MCF 10A (cell line): ENCODE results near the gene ADAMTSL4. TPM values are rescaled to one million over a fixed set of nuclear protein-coding genes. Genes with fewer than 3 reads are reported as not detected.

Source experiments
- BruUV-seq: library from RNA; stranded (reverse); fragments of 400-500 nt; replicated peaks from 2 replicates; lab custom pipeline; 2021; lab: Mats Ljungman, UMichigan
- CTCF ChIA-PET: fragments of 300-600 bp; sonication (Branson Sonifier 250); formaldehyde crosslinking; extraction: SDS; loops from one replicate; lab custom pipeline; 2021; ENCODE audit warnings: antibody characterized with exemption, inconsistent platforms; lab: Yijun Ruan, JAX
- POLR2A ChIA-PET: fragments of 300-600, 350-650 bp; sonication (Branson Sonifier 250); formaldehyde crosslinking; extraction: SDS; loops from one replicate; lab custom pipeline; 2020; ENCODE audit warnings: antibody characterized with exemption, inconsistent platforms; lab: Yijun Ruan, JAX
- DNase-seq: peaks from one replicate; pipeline ENCODE4 v3.0.0-alpha.2; 2018; ENCODE audit not compliant: unreplicated experiment
- H3K27ac Mint-ChIP-seq: one replicate; pipeline ENCODE4 v1.8.0; 2022; ENCODE audit warnings: mild to moderate bottlenecking, low read depth, mixed read lengths; ENCODE audit not compliant: unreplicated experiment
- H3K27me3 Mint-ChIP-seq: one replicate; pipeline ENCODE4 v1.8.0; 2022; ENCODE audit warnings: mixed read lengths; ENCODE audit not compliant: insufficient read depth, unreplicated experiment
- H3K36me3 Mint-ChIP-seq: one replicate; pipeline ENCODE4 v1.8.0; 2022; ENCODE audit warnings: mild to moderate bottlenecking, moderate library complexity, mixed read lengths; ENCODE audit not compliant: insufficient read depth, unreplicated experiment
- H3K4me1 Mint-ChIP-seq: one replicate; pipeline ENCODE4 v1.8.0; 2022; ENCODE audit warnings: mixed read lengths; ENCODE audit not compliant: insufficient read depth, unreplicated experiment
- H3K4me3 Mint-ChIP-seq: one replicate; pipeline ENCODE4 v1.8.0; 2022; ENCODE audit warnings: mild to moderate bottlenecking, moderate library complexity, mixed read lengths; ENCODE audit not compliant: unreplicated experiment
- H3K9me3 Mint-ChIP-seq: one replicate; pipeline ENCODE4 v1.8.0; 2022; ENCODE audit warnings: mixed read lengths; ENCODE audit not compliant: unreplicated experiment
- CTCF ChIP-seq: fragments of 200-600 bp; IDR thresholded peaks from one replicate; pipeline ENCODE4 v1.8.0; 2022; ENCODE audit warnings: antibody characterized with exemption, mild to moderate bottlenecking; ENCODE audit not compliant: unreplicated experiment
- intact Hi-C: fragments of 100-400 bp; cut with micrococcal nuclease; formaldehyde crosslinking; loops from 2 replicates; pipeline ENCODE4 v1.14.1; 2022
- total RNA-seq: library from RNA; stranded (reverse); gene quantifications from 2 replicates; pipeline ENCODE4 v1.2.3, GENCODE V29; 2022

Gene ADAMTSL4
- total RNA-seq, 1 experiment from 2014 or later: 9.6 TPM

GRCh38 chr1:150549496-150550221 lies 451 bp downstream of the ADAMTSL4 start:
- CTCF ChIA-PET: interaction anchor here (0.6 to 5.9 kb wide), 8 partner anchors 11 to 429 kb away, joined by 3 to 77 read pairs (median 4); no protein-coding TSS in a partner anchor
- POLR2A ChIA-PET: interaction anchor here (1.0 to 27.7 kb wide), 9 partner anchors 13 to 294 kb away, joined by 3 to 1801 read pairs (median 8); partner anchors contain the start of genes FALEC, MCL1 and RPRD2
- peak; percentile 11 for TF ChIP-seq CTCF
- H3K27ac Mint-ChIP-seq: peak overlapping the region; percentile 78
- peaks cover 28% of the 10 kb centered on the region for H3K4me1 Mint-ChIP-seq
- peaks cover 48% of the 10 kb centered on the region for H3K36me3 Mint-ChIP-seq
- peak overlapping the region; percentile 81 for H3K4me3 Mint-ChIP-seq
- peak; percentile 39 for DNase-seq
- no TSS peak for BruUV-seq
- H3K27me3 Mint-ChIP-seq: no peaks in the 10 kb centered on the region
- H3K9me3 Mint-ChIP-seq: no peaks in the 10 kb centered on the region
- intact Hi-C loops: loop anchor here (2.0 to 5.0 kb wide), 3 partner anchors 65 to 433 kb away; partner anchors contain the start of genes ANXA9 and CA14

DNA sequence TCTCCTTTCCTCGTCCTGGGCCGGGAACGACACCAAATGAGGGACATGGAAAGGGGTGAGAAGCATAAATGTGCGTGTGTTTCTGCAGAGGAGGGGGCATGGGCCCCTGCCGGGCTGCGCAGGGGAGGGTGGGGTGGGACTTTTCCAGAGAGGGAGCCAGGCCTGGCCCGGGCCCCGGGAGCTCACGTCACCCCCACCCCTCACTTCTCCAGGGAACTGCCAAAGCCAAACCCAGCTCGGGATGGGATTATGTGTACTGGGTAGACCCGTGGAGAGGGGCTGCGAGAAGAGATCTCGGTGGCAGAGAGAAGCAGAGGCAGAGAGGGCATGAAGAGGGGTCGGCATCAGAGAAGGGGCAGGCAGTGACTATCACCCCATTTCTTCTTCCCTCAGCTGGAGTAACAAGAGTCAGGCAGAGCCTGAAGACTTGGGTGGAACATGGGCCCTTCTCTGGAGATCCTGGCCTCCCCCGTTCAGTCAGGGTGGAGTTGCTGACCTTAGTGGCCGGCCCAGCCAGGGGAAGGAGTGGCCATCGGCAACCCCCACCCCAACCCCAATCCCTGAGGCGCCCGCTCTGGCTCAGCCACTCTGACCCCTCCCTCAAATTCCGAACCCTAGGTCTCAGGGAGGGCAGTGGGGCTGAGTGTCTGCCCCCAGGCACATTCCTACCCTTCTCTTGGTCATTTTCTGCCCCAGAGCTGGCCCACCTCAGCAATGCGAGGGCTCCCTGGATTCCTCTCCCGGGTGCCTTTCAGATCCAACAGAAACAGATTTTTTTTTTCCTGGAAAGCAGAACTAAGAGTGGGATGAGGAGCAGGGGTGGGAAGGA lies 1.2 kb downstream of the ADAMTSL4 start:
- H3K9me3 Mint-ChIP-seq: no peaks in the 10 kb centered on the region
- peak overlapping the region; percentile 81 for H3K4me3 Mint-ChIP-seq
- CTCF ChIA-PET: interaction anchor here (0.6 to 5.9 kb wide), 7 partner anchors 10 to 547 kb away, joined by 3 to 77 read pairs (median 3); no protein-coding TSS in a partner anchor
- TF ChIP-seq CTCF: no peak
- H3K36me3 Mint-ChIP-seq: peaks cover 55% of the 10 kb centered on the region
- intact Hi-C loops: loop anchor here (5.0 kb wide), 1 partner anchor 432 kb away; the partner anchor contains the start of gene ANXA9
- H3K27ac Mint-ChIP-seq: peak overlapping the region; percentile 78
- peak; percentile 27 for DNase-seq
- H3K4me1 Mint-ChIP-seq: peaks cover 28% of the 10 kb centered on the region
- no TSS peak for BruUV-seq
- POLR2A ChIA-PET: interaction anchor here (0.9 to 27.7 kb wide), 4 partner anchors 18 to 187 kb away, joined by 3 to 1801 read pairs (median 4); partner anchors contain the start of genes MCL1 and RPRD2
- no peaks in the 10 kb centered on the region for H3K27me3 Mint-ChIP-seq

DNA sequence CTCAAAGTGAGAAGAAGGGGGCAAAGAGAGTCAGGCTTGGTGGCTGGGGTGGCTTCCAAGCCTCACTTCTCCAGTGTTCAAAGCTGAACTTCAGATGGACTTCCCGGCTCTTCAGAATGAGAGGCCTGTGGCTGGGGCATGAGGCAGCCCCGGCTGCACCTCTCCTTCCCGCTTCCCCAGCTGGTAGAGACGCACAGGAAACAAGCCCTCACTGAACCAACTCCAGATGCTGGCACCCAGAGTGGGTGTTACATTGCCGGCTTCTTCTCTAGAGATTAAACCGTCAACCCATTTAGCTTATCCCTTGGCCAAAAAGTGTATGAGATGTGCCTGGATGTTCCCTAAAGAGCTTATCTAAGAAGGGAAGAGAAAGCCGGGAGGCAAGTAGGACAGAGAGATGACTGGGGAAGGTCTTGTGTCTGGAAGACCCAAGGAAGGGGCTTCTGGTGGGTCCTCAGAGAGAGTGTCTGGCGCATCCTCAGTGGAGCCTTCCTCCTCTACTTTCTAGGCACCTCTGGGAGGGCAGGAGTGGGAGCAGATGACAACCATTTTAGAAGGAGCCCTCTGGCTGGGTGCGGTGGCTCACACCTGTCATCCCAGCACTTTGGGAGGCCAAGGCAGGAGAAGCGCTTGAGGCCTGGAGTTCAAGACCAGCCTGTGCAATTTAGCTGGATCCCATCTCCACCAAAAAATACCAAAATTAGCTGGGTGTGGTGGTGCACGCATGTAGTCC lies 2.0 kb downstream of the ADAMTSL4 start:
- Mint-ChIP-seq H3K27ac (no peak overlapping the region), H3K27me3 (no peaks in the 10 kb centered on the region), H3K36me3 (peaks cover 63% of the 10 kb centered on the region), H3K4me3 (no peak overlapping the region), H3K9me3 (no peaks in the 10 kb centered on the region), H3K4me1 (peaks cover 33% of the 10 kb centered on the region)
- no peak for TF ChIP-seq CTCF
- intact Hi-C loops: loop anchor here (5.0 kb wide), 1 partner anchor 431 kb away; the partner anchor contains the start of gene ANXA9
- POLR2A ChIA-PET: interaction anchor here (0.6 to 27.7 kb wide), 11 partner anchors 14 to 435 kb away, joined by 3 to 1801 read pairs (median 3); partner anchors contain the start of genes ENSA, FALEC, MCL1 and RPRD2
- peak; percentile 34 for DNase-seq
- CTCF ChIA-PET: interaction anchor here (0.6 to 5.9 kb wide), 8 partner anchors 9 to 546 kb away, joined by 3 to 77 read pairs (median 4); no protein-coding TSS in a partner anchor
- no TSS peak for BruUV-seq
